GM23248 (cell line): ENCODE data around the gene ZNF792. TPM values are rescaled to one million over a fixed set of nuclear protein-coding genes. Genes with fewer than 3 reads are reported as not detected.
A peak's percentile ranks its signal among the peaks of the same experiment; 100 is the strongest.

Experiments used
- DNase-seq: peaks from one replicate; pipeline ENCODE4 v3.0.0-alpha.2; 2015
- H2AFZ ChIP-seq: fragments of 200-600 bp; sonication (generic); 2 replicates; pipeline ENCODE4 v1.6.1; 2016; ENCODE audit warnings: antibody characterized with exemption
- H3F3A ChIP-seq: fragments of 200-600 bp; sonication (generic); 2 replicates; pipeline ENCODE4 v1.6.1; 2016; ENCODE audit warnings: mild to moderate bottlenecking, antibody characterized with exemption, mixed run types; ENCODE audit not compliant: insufficient read depth
- H3K27ac ChIP-seq: fragments of 200-600 bp; sonication (generic); 2 replicates; pipeline ENCODE4 v1.5.1; 2016; ENCODE audit warnings: mild to moderate bottlenecking
- H3K27me3 ChIP-seq: fragments of 200-600 bp; sonication (generic); replicated peaks from 2 replicates; pipeline ENCODE4 v1.6.1; 2016; ENCODE audit warnings: mild to moderate bottlenecking; ENCODE audit not compliant: insufficient read depth
- H3K36me3 ChIP-seq: fragments of 200-600 bp; sonication (generic); 2 replicates; pipeline ENCODE4 v1.6.1; 2016; ENCODE audit warnings: low read depth, mild to moderate bottlenecking
- H3K4me1 ChIP-seq: fragments of 200-600 bp; sonication (generic); 2 replicates; pipeline ENCODE4 v1.6.1; 2016; ENCODE audit warnings: mild to moderate bottlenecking; ENCODE audit not compliant: insufficient read depth
- H3K4me2 ChIP-seq: fragments of 200-600 bp; sonication (generic); one replicate; pipeline ENCODE4 v1.6.1; 2016; ENCODE audit warnings: mild to moderate bottlenecking; ENCODE audit not compliant: unreplicated experiment
- H3K4me3 ChIP-seq: fragments of 200-600 bp; sonication (generic); 2 replicates; pipeline ENCODE4 v1.5.1; 2016; ENCODE audit warnings: mild to moderate bottlenecking
- H3K79me2 ChIP-seq: fragments of 200-600 bp; sonication (generic); 2 replicates; pipeline ENCODE4 v1.6.1; 2016; ENCODE audit warnings: mild to moderate bottlenecking; ENCODE audit not compliant: insufficient read depth
- H3K9ac ChIP-seq: fragments of 200-600 bp; sonication (generic); 2 replicates; pipeline ENCODE4 v1.6.1; 2016; ENCODE audit warnings: mild to moderate bottlenecking
- H3K9me2 ChIP-seq: fragments of 200-600 bp; sonication (generic); 2 replicates; pipeline ENCODE4 v1.6.1; 2016; ENCODE audit warnings: mixed run types, mild to moderate bottlenecking, moderate library complexity; ENCODE audit not compliant: insufficient read depth
- H3K9me3 ChIP-seq: fragments of 200-600 bp; sonication (generic); one replicate; pipeline ENCODE4 v1.6.1; 2017; ENCODE audit warnings: low read depth
- H4K20me1 ChIP-seq: fragments of 200-600 bp; sonication (generic); 2 replicates; pipeline ENCODE4 v1.6.0; 2016; ENCODE audit not compliant: insufficient read depth
- EZH2 ChIP-seq: fragments of 200-600 bp; sonication (generic); IDR thresholded peaks from 2 replicates; pipeline ENCODE4 v1.6.1; 2018; ENCODE audit warnings: antibody characterized with exemption, mild to moderate bottlenecking; ENCODE audit not compliant: insufficient read depth, poor library complexity, severe bottlenecking
- EZH2phosphoT487 ChIP-seq: fragments of 200-600 bp; sonication (generic); IDR thresholded peaks from 2 replicates; pipeline ENCODE4 v1.6.1; 2018; ENCODE audit warnings: antibody characterized with exemption, moderate library complexity, mild to moderate bottlenecking, low read depth; ENCODE audit not compliant: insufficient read depth
- WGBS, 2 experiments: methylation state at CpG; one replicate each; pipeline ENCODE4 v1.1.6; 2015 to 2017; ENCODE audit warnings: low lambda C conversion rate in 2 of 2, low coverage in 1 of 2; ENCODE audit errors: missing lambda C conversion rate in 2 of 2; 5-methylcytosine and 5-hydroxymethylcytosine counted together
- in situ Hi-C: fragments of 300-500 bp; cut with MboI; formaldehyde crosslinking; loops from 2 replicates; pipeline ENCODE4 v1.15.0; 2020
- polyA plus RNA-seq: library from polyadenylated mRNA; unstranded; fragments of >200 nt; fragmentation: Nextera tagmentation; extraction: Ambion mirVana; gene quantifications from 2 replicates; pipeline ENCODE4 v1.2.1, GENCODE V29; 2016
- total RNA-seq: library from RNA; depleted of rRNA; stranded (reverse); fragments of >200 nt; shearing (Covaris generic); gene quantifications from 2 replicates; pipeline ENCODE4 v1.2.3, GENCODE V29; 2014

The ZNF792 gene
- total and polyA plus RNA-seq, 2 experiments from 2014 or later = 0.63 to 1.8 TPM

GRCh38 chr19:34985249-34986022, 21.4 kb upstream of the ZNF792 start:
- H3K4me2 ChIP-seq = no peak overlapping the region
- in situ Hi-C loops = no loop called here
- no peak for TF ChIP-seq EZH2phosphoT487
- no peak for TF ChIP-seq EZH2
- WGBS, 2 experiments = 11 to 16% methylated on average over 7 of the region's 7 CpGs
- no peak overlapping the region for H3K4me3 ChIP-seq
- no peaks in the 10 kb centered on the region for H3K4me1 ChIP-seq
- H3K9me2 ChIP-seq = no peaks in the 10 kb centered on the region
- H3K9me3 ChIP-seq = no peaks in the 10 kb centered on the region
- no peaks in the 10 kb centered on the region for H3K79me2 ChIP-seq
- 0 out of 2 replicates have a peak, but pooled peaks cover 12% of the 10 kb centered on the region for H3K27me3 ChIP-seq
- H3K9ac ChIP-seq = no peak overlapping the region
- no peak overlapping the region for H3K27ac ChIP-seq
- H3K36me3 ChIP-seq = no peaks in the 10 kb centered on the region
- H2AFZ ChIP-seq = peak overlapping the region; percentile 52
- peak; percentile 28 for DNase-seq
- no peaks in the 10 kb centered on the region for H4K20me1 ChIP-seq
- no peaks in the 10 kb centered on the region for H3F3A ChIP-seq

- Histone ChIP-seq H3K4me3 (no peak overlapping the region), H3K27me3 (0 out of 2 replicates have a peak, but pooled peaks cover 12% of the 10 kb centered on the region), H3K79me2 (no peaks in the 10 kb centered on the region), H3K36me3 (no peaks in the 10 kb centered on the region), H3K9me2 (no peaks in the 10 kb centered on the region), H3K27ac (no peak overlapping the region), H4K20me1 (no peaks in the 10 kb centered on the region), H3K9me3 (no peaks in the 10 kb centered on the region), H3K4me2 (no peak overlapping the region), H3K9ac (no peak overlapping the region), H2AFZ (no peak overlapping the region), H3F3A (no peaks in the 10 kb centered on the region), H3K4me1 (no peaks in the 10 kb centered on the region)
- DNase-seq = no peak
- WGBS, 2 experiments = 33% methylated on average over 3 of the region's 3 CpGs
- TF ChIP-seq EZH2 (no peak), EZH2phosphoT487 (no peak)
- in situ Hi-C loops = no loop called here
These were observed 20.3 kb upstream of the ZNF792 start for GRCh38 chr19:34984287-34984686.

- in situ Hi-C loops = no loop called here
- Histone ChIP-seq H3K9me2 (no peaks in the 10 kb centered on the region), H4K20me1 (no peaks in the 10 kb centered on the region), H3K4me1 (no peaks in the 10 kb centered on the region), H3K9ac (no peak overlapping the region), H3K36me3 (no peaks in the 10 kb centered on the region), H3K4me2 (no peak overlapping the region), H3K79me2 (no peaks in the 10 kb centered on the region), H3K27ac (no peak overlapping the region), H3K27me3 (0 out of 2 replicates have a peak, but pooled peaks cover 12% of the 10 kb centered on the region), H3K9me3 (no peaks in the 10 kb centered on the region), H3F3A (no peaks in the 10 kb centered on the region), H2AFZ (no peak overlapping the region), H3K4me3 (no peak overlapping the region)
- DNase-seq = no peak
- TF ChIP-seq EZH2phosphoT487 (no peak), EZH2 (no peak)
- 42 to 62% methylated on average over 4 of the region's 4 CpGs for WGBS, 2 experiments
These were observed 19.8 kb upstream of the ZNF792 start for GRCh38 chr19:34983786-34984185.

GRCh38 chr19:34982275-34982674, 18.2 kb upstream of the ZNF792 start:
- H3K4me2 ChIP-seq = no peak overlapping the region
- no peak overlapping the region for H3K9ac ChIP-seq
- H3K79me2 ChIP-seq = no peaks in the 10 kb centered on the region
- H3K4me3 ChIP-seq = no peak overlapping the region
- no peak overlapping the region for H2AFZ ChIP-seq
- 0 out of 2 replicates have a peak, but pooled peaks cover 12% of the 10 kb centered on the region for H3K27me3 ChIP-seq
- WGBS, 2 experiments = 46 to 47% methylated on average over 5 of the region's 5 CpGs
- no peak overlapping the region for H3K27ac ChIP-seq
- TF ChIP-seq EZH2phosphoT487 (no peak), EZH2 (no peak)
- no peaks in the 10 kb centered on the region for H3K4me1 ChIP-seq
- no peaks in the 10 kb centered on the region for H4K20me1 ChIP-seq
- no peaks in the 10 kb centered on the region for H3F3A ChIP-seq
- in situ Hi-C loops = no loop called here
- no peak for DNase-seq
- H3K9me3 ChIP-seq = no peaks in the 10 kb centered on the region
- H3K36me3 ChIP-seq = no peaks in the 10 kb centered on the region
- no peaks in the 10 kb centered on the region for H3K9me2 ChIP-seq
